ENCODE measurements around the gene XKRX.

GRCh38 chrX:100905620-100906019 is 23.1 kb downstream of the XKRX start:
- TF ChIP-seq CTCF (IDR thresholded peaks at IDR 0.05) (no peak), ZFX (IDR thresholded peaks at IDR 0.05; ENCODE audit: borderline replicate concordance) (no peak)

Data from 22Rv1 (cell line).